HT1080 (cell line): ENCODE data around the gene C12orf60. TPM values are rescaled to one million over a fixed set of nuclear protein-coding genes. Genes with fewer than 3 reads are reported as not detected.

Experiments used
- DNase-seq: peaks from one replicate; pipeline ENCODE4 v3.0.0-alpha.2; 2015; ENCODE audit warnings: low read depth
- total RNA-seq: library from RNA; depleted of rRNA; stranded (reverse); fragments of >200 nt; shearing (Covaris generic); gene quantifications from 2 replicates; pipeline ENCODE4 v1.2.3, GENCODE V29; 2014

C12orf60 gene
- total RNA-seq, 1 experiment from 2014 or later, result 1.7 TPM

GRCh38 chr12:14833952-14834351 is 30.5 kb downstream of the C12orf60 start:
- DNase-seq, result peak; percentile 54

DNA sequence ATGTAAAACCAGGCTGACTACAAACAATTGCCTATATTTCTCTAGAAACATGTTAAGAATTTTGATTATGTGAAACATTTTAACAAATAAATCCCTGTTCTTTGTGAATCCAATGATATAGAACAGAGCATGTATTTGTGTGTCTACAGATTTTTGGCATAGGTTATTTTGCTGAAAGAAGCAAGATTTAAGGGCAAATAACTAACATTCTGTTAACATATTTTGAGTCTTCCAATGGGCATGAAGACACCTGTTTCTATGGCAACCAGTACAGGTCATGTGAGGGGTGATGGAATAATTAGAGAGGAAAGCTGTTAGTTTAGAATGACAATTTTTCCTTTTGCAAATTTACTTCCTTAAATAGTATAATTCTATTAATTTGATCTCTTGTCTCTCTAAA is 31.0 kb downstream of the C12orf60 start:
- no peak for DNase-seq

DNA sequence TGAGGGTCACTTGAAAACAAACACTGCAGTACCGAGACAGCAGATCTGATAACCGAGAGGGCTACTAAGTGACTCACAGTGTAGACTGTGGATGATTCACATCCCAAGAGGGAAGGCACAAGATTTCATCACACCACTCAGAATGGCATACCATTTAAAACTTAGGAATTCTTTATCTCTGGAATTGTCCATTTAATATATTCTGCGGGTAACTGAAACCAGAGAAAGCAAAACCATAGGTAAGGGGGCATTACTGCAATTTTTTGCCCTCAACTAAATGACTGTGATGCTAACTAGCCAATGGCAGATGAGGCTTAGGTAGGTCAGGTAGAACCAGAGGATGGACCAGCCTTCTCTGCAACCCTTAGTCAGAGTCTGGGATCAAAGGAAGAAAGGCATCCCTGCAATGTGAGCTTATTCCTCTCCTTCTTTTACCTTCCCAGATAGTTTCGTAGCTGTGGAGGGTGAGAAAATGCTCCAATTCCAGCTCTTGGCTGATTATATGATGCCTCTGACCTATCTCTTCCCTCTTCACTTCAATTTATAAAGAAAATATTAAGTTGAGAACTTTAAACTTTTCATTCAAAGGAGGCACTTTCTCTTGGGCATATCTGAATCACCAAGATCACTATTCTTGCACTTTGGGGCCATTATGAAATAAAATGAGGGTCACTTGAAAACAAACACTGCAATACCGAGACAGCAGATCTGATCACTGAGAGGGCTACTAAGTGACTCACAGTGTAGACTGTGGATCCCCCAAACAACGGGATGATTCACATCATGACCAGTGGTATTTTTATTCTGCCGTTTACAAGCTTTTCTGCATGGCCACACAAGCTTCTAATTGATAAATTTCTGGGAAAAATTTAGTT is 33.1 kb downstream of the C12orf60 start:
- peak; percentile 84 for DNase-seq

DNA sequence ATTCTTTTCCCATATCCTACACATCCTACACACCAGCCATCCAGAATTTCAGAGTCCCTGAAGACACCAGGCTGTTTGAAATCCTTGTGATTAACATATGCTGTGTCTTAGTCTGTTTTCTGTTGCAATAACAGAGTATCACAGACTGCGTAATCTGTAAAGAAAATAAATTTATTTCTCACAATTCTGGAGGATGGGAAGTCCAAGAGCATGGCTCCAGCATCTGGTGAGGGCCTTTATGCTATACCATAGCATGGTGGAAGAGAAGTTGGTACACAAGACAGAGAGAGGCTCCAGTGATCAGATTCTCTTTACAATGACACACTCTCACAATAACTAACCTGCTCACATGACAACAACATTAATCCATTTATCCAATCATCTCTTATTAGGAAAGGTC is 35.8 kb downstream of the C12orf60 start:
- no peak for DNase-seq

GRCh38 chr12:14840616-14841015 is 37.1 kb downstream of the C12orf60 start:
- DNase-seq, result no peak

- DNase-seq, result peak; percentile 51
Observed at GRCh38 chr12:14841761-14842160, 38.3 kb downstream of the C12orf60 start.

- DNase-seq, result no peak
Observed at GRCh38 chr12:14842315-14842714, 38.8 kb downstream of the C12orf60 start.

DNA sequence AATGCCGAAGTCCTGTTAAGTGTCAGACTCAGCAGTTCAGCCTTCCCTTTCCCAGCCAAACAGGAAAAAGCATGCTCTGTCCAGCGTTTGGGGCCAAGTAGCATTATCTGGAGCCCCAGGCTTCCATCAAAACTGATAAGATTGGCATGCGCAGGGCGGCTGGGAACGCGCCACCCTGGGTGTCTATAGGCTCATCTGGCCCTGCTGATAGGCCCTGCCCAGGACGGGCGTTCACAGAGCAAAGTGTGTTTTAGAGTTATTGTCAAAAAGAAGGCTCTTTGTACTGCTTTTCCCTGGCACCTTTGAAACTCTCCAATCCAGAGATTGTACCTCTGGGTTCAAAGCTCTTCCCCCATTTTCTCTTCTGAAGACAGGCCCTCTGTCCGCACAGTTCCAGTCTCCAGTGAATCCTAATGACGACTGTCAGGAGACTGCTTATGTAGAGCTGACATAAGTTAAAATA is 40.0 kb downstream of the C12orf60 start, which contains the start of gene ART4:
Gene ART4 (minus strand): TSS at position 102 of the 463 bp plus-strand sequence. CDS start 413 bp downstream, outside the sequence.
- no peak for DNase-seq

DNA sequence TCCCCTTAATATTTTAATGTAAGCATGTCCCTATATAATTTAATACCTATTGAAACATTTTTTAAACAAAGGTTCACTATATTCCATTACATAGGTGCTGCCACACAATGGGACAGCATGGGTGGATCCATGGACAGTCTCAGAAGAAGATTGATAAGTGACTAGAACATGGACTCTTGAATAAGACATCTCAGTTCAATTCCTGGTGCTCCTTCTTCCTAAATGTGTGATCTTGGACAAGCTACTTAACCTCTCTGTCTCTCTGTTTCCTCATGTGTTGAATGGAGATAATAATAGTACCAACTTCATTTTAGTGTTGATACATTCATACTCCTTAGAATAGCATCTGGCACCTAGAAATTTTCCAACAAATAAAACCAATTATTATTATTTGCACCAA is 40.9 kb downstream of the C12orf60 start:
- no peak for DNase-seq

GRCh38 chr12:14845350-14845750 is 41.9 kb downstream of the C12orf60 start:
- peak; percentile 63 for DNase-seq

GRCh38 chr12:14846042-14846587 is 42.6 kb downstream of the C12orf60 start:
- no peak for DNase-seq

- no peak for DNase-seq
Observed at GRCh38 chr12:14846876-14847580, 43.6 kb downstream of the C12orf60 start.

- DNase-seq, result peak; percentile 62
Observed at GRCh38 chr12:14849661-14850060, 46.2 kb downstream of the C12orf60 start.

DNA sequence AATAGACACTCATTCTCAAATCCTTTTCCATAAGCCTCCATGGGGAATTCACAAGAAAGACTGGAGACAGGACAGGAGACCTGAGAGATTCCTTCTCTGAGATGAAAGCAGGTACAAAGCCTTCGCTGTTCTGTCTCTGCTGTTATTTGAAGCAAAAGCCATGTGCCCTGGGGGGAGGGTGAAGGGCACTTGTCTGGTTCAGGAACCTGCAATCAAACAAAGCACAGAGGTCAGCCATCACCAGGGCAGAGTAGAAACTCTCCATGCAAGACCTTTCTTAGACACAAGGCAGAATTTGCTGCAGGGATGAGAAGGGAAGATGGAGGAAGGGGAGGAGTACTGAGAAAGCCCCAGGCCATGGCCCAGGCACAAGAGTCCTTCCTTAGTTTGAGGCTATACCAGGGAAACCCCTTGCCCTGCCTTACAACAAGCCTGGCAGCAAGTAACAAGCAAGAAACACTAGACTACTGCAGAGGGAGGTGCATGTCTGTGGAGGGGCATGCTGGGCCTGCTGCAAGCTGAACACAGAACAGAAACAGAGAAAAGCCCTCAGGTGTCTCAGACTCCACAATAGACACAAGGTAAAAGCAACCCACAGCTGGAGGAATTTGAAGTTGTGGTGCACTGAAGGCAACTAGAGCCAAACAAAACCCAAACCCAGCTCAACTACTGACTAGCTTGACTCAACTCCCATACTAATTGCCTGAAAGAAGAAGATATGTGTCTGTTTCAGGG is 47.6 kb downstream of the C12orf60 start:
- DNase-seq, result no peak

- DNase-seq, result no peak
Observed at GRCh38 chr12:14852880-14853279, 49.4 kb downstream of the C12orf60 start.

DNA sequence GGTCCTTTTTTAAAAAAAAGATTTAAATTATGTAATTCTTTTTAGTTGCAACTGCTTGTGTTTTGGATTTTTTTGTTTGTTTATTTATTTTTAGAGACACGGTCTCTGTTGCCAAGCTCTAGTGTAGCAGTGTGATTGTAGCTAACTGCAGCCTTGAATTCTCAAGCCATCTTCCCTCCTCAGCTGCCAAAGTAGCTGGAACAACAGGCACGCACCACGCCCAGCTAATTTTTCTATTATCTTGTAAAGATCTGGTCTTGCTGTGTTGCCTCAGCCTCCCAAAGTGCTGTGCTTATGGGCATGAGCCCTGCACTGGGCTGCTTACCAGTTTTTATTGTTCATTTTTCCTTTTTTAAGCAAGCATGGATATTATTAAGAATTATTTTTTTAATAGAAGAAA is 50.5 kb downstream of the C12orf60 start:
- DNase-seq, result no peak

GRCh38 chr12:14854586-14855183 is 51.2 kb downstream of the C12orf60 start:
- no peak for DNase-seq

DNA sequence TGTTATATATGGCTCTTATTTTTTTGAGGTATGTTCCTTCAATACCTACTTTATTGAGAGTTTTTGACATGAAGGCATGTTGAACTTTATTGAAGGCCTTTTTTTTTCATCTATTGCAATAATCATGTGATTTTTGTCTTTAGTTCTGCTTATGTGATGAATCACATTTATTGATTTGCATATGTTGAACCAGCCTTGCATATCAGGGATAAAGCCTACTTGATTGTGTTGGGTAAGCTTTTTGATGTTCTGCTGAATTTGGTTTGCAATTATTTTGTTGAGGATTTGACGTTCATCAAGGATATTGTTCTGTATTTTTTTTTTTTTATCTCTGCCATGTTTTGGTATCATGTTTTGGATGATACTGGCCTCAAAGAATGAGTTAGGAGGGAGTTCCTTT is 55.0 kb downstream of the C12orf60 start:
- no peak for DNase-seq

- DNase-seq, result no peak
Observed at GRCh38 chr12:14860490-14860889, 57.0 kb downstream of the C12orf60 start.

- DNase-seq, result peak; percentile 13
Observed at GRCh38 chr12:14868916-14869506, 65.5 kb downstream of the C12orf60 start.

DNA sequence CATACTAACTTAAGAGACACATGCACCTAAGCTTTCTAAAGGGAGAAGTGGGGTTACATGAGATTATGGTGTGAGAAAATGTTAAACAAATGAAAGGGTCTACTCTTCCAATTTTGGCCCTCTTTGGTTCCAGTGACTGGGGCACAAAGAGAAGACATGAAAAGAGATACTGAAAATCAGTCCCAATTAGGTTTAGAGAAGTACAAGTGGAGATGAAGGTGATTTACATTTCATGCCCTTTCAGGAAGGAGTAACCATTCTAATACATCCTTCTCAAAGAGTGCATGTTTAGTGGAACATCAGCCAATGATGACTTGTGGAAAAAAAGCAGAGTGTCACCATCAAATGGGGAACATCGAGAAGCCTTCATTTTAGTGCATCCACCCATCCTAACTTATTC is 67.8 kb downstream of the C12orf60 start:
- DNase-seq, result no peak
